Stimulated activated CD8-positive, alpha-beta memory T cell treated with anti-CD3 and anti-CD28 coated beads, Interleukin-4, amount 100 ng/mL, for 4 hours (primary cell): ENCODE results near the gene MOB2.

ENCODE experiments used
- DNase-seq, 2 donors: peaks; one replicate each; pipeline ENCODE4 v3.0.0-alpha.2; 2020; ENCODE audit warnings: low read depth in 2 of 2, low spot score in 1 of 2

The MOB2 gene

GRCh38 chr11:1486054-1486825 lies at the start of gene MOB2:
Gene MOB2, minus strand, starts transcription at chr11:1486779. Its CDS starts 223 bp downstream, at chr11:1486556.
- DNase-seq, result no peak

- DNase-seq, result no peak
These were observed 48.1 kb upstream of the MOB2 start for GRCh38 chr11:1534682-1535081.

- no peak for DNase-seq
These were observed 47.6 kb upstream of the MOB2 start for GRCh38 chr11:1534171-1534570.

GRCh38 chr11:1533342-1533725 lies 46.8 kb upstream of the MOB2 start:
- DNase-seq, result no peak

- DNase-seq, result no peak
These were observed 46.2 kb upstream of the MOB2 start for GRCh38 chr11:1532606-1533341.

GRCh38 chr11:1532014-1532586 lies 45.5 kb upstream of the MOB2 start:
- no peak for DNase-seq

GRCh38 chr11:1531449-1532013 lies 45.0 kb upstream of the MOB2 start:
- DNase-seq, result no peak

GRCh38 chr11:1530686-1531448 lies 44.3 kb upstream of the MOB2 start:
- DNase-seq, result no peak

GRCh38 chr11:1529774-1530173 lies 43.2 kb upstream of the MOB2 start:
- no peak for DNase-seq

- DNase-seq, result no peak
These were observed 42.7 kb upstream of the MOB2 start for GRCh38 chr11:1529286-1529685.

- no peak for DNase-seq
These were observed 42.1 kb upstream of the MOB2 start for GRCh38 chr11:1528710-1529109.

- no peak for DNase-seq
These were observed 40.2 kb upstream of the MOB2 start for GRCh38 chr11:1526785-1527184.

- no peak for DNase-seq
These were observed 37.2 kb upstream of the MOB2 start for GRCh38 chr11:1523779-1524178.

- no peak for DNase-seq
These were observed 36.5 kb upstream of the MOB2 start for GRCh38 chr11:1523077-1523476.

GRCh38 chr11:1522081-1522424 lies 35.5 kb upstream of the MOB2 start:
- no peak for DNase-seq

GRCh38 chr11:1521382-1522080 lies 35.0 kb upstream of the MOB2 start:
- no peak for DNase-seq

GRCh38 chr11:1520663-1521267 lies 34.2 kb upstream of the MOB2 start:
- DNase-seq, result no peak

GRCh38 chr11:1520209-1520662 lies 33.7 kb upstream of the MOB2 start:
- no peak for DNase-seq

- DNase-seq, result no peak
These were observed 32.7 kb upstream of the MOB2 start for GRCh38 chr11:1519028-1520010.
